Epithelial cell of esophagus (primary cell): ENCODE measurements around the gene BNC2.

Experiments used
- DNase-seq: peaks from one replicate; pipeline ENCODE4 v3.0.0; 2010; ENCODE audit warnings: low read depth
- H3K4me3 ChIP-seq: 2 replicates; pipeline ENCODE4 v1.5.1; 2011; ENCODE audit warnings: mild to moderate bottlenecking, low read length, control low read depth
- CTCF ChIP-seq: IDR thresholded peaks from 2 replicates; pipeline ENCODE4 v1.5.1; 2011; ENCODE audit warnings: low read depth, mild to moderate bottlenecking, low read length, control low read depth, inconsistent platforms; ENCODE audit not compliant: insufficient read depth; ENCODE audit errors: missing control alignments

BNC2 gene

GRCh38 chr9:16628413-16628812 is 242.1 kb downstream of the BNC2 start:
- no peak overlapping the region for H3K4me3 ChIP-seq
- TF ChIP-seq CTCF = no peak

GRCh38 chr9:16627967-16628366 is 242.5 kb downstream of the BNC2 start:
- no peak for TF ChIP-seq CTCF
- no peak overlapping the region for H3K4me3 ChIP-seq
- DNase-seq = no peak

More at GRCh38 chr9:16628413-16628812, 242.1 kb downstream of the BNC2 start:
- DNase-seq = no peak

GRCh38 chr9:16627521-16627920 is 242.9 kb downstream of the BNC2 start:
- no peak for TF ChIP-seq CTCF
- no peak overlapping the region for H3K4me3 ChIP-seq
- DNase-seq = no peak

GRCh38 chr9:16626577-16627130 is 243.8 kb downstream of the BNC2 start:
- peak; percentile 45 for DNase-seq
- TF ChIP-seq CTCF = no peak
- H3K4me3 ChIP-seq = no peak overlapping the region

- DNase-seq = no peak
- H3K4me3 ChIP-seq = no peak overlapping the region
Measured at GRCh38 chr9:16625811-16626210, 244.7 kb downstream of the BNC2 start.

GRCh38 chr9:16625161-16625631 is 245.3 kb downstream of the BNC2 start:
- H3K4me3 ChIP-seq = no peak overlapping the region
- DNase-seq = no peak
- no peak for TF ChIP-seq CTCF

More at GRCh38 chr9:16625811-16626210, 244.7 kb downstream of the BNC2 start:
- TF ChIP-seq CTCF = no peak

- DNase-seq = no peak
- no peak for TF ChIP-seq CTCF
Measured at GRCh38 chr9:16624744-16625117, 245.7 kb downstream of the BNC2 start.

More at GRCh38 chr9:16624744-16625117, 245.7 kb downstream of the BNC2 start:
- no peak overlapping the region for H3K4me3 ChIP-seq
